ENCODE results near the gene C1orf141.
"Not testable (repeated sequence)": the region's sequence is repeated elsewhere in the genome, so short reads cannot be mapped to it uniquely, and the experiment has no call there.

Gene C1orf141

GRCh38 chr1:67141832-67142231 is 7.1 kb upstream of the C1orf141 start:
- DNase-seq, result not testable (repeated sequence)

GRCh38 chr1:67140460-67140859 is 5.7 kb upstream of the C1orf141 start:
- DNase-seq, result no peak

GRCh38 chr1:67138813-67139499 is 4.2 kb upstream of the C1orf141 start:
- DNase-seq, result no peak

GRCh38 chr1:67137307-67137753 is 2.6 kb upstream of the C1orf141 start:
- DNase-seq, result no peak

GRCh38 chr1:67135354-67135753 is 584 bp upstream of the C1orf141 start:
- no peak for DNase-seq

GRCh38 chr1:67133177-67133576 is 1.6 kb downstream of the C1orf141 start:
- DNase-seq, result no peak

GRCh38 chr1:67130673-67131072 is 4.1 kb downstream of the C1orf141 start:
- DNase-seq, result no peak

- no peak for DNase-seq
Observed at GRCh38 chr1:67126974-67127373, 7.8 kb downstream of the C1orf141 start.

- DNase-seq, result no peak
Observed at GRCh38 chr1:67126111-67126746, 8.5 kb downstream of the C1orf141 start.

GRCh38 chr1:67124455-67124854 is 10.3 kb downstream of the C1orf141 start:
- no peak for DNase-seq

- no peak for DNase-seq
Observed at GRCh38 chr1:67120855-67121619, 13.7 kb downstream of the C1orf141 start.

- DNase-seq, result no peak
Observed at GRCh38 chr1:67118646-67119045, 16.1 kb downstream of the C1orf141 start.

GRCh38 chr1:67118191-67118590 is 16.6 kb downstream of the C1orf141 start:
- no peak for DNase-seq

GRCh38 chr1:67114162-67114561 is 20.6 kb downstream of the C1orf141 start:
- DNase-seq, result no peak

GRCh38 chr1:67110352-67110751 is 24.4 kb downstream of the C1orf141 start:
- no peak for DNase-seq

- no peak for DNase-seq
Observed at GRCh38 chr1:67105508-67105907, 29.3 kb downstream of the C1orf141 start.

GRCh38 chr1:67103548-67103947 is 31.2 kb downstream of the C1orf141 start:
- no peak for DNase-seq

GRCh38 chr1:67100833-67101232 is 33.9 kb downstream of the C1orf141 start:
- DNase-seq, result no peak

GRCh38 chr1:67097305-67097704 is 37.5 kb downstream of the C1orf141 start:
- DNase-seq, result no peak

GRCh38 chr1:67094191-67094590 is 40.6 kb downstream of the C1orf141 start:
- DNase-seq, result no peak

GRCh38 chr1:67089685-67090208 is 45.0 kb downstream of the C1orf141 start:
- DNase-seq, result no peak

- no peak for DNase-seq
Observed at GRCh38 chr1:67088440-67088839, 46.3 kb downstream of the C1orf141 start.

- no peak for DNase-seq
Observed at GRCh38 chr1:67085326-67085725, 49.4 kb downstream of the C1orf141 start.
